Spleen (tissue), 11 donors: ENCODE data around the gene ERMARD. TPM values are rescaled to one million over a fixed set of nuclear protein-coding genes. Genes with fewer than 3 reads are reported as not detected.

Experiments
- DNase-seq: peaks from one replicate; pipeline ENCODE4 v3.0.0-alpha.2; 2020
- H3K27ac ChIP-seq, 8 donors: fragments of 200-600 bp; sonication (generic) in 7 of 8; 1 replicate in 4 of 8; 2 replicates in 4 of 8; pipeline versions ENCODE4 v1.5.0 to v1.8.0; 2016 to 2021; ENCODE audit warnings: inconsistent platforms in 4 of 8, mild to moderate bottlenecking in 4 of 8, moderate library complexity in 1 of 8
- H3K27me3 ChIP-seq, 7 donors: fragments of 200-600 bp; sonication (generic) in 6 of 7; replicated peaks in 1 of 7; 1 replicate in 4 of 7; 2 replicates in 3 of 7; pipeline versions ENCODE4 v1.5.0 to v1.8.0; 2016 to 2021; ENCODE audit warnings: inconsistent platforms in 3 of 7, mild to moderate bottlenecking in 1 of 7
- H3K36me3 ChIP-seq, 6 donors: fragments of 200-600 bp; sonication (generic) in 5 of 6; 1 replicate in 4 of 6; 2 replicates in 2 of 6; pipeline versions ENCODE4 v1.5.0 to v1.8.0; 2016 to 2021; ENCODE audit warnings: inconsistent platforms in 2 of 6
- H3K4me1 ChIP-seq, 6 donors: fragments of 200-600 bp; sonication (generic) in 5 of 6; 1 replicate in 3 of 6; 2 replicates in 3 of 6; pipeline versions ENCODE4 v1.5.0 to v1.8.0; 2016 to 2021; ENCODE audit warnings: inconsistent platforms in 3 of 6
- H3K4me3 ChIP-seq, 8 donors: fragments of 200-600 bp; sonication (generic) in 7 of 8; 1 replicate in 4 of 8; 2 replicates in 4 of 8; pipeline versions ENCODE4 v1.5.0 to v1.8.0; 2016 to 2021; ENCODE audit warnings: inconsistent platforms in 4 of 8, mild to moderate bottlenecking in 4 of 8, moderate library complexity in 2 of 8
- H3K9me3 ChIP-seq, 8 donors: fragments of 200-600 bp; sonication (generic) in 7 of 8; 1 replicate in 4 of 8; 2 replicates in 4 of 8; pipeline versions ENCODE4 v1.5.0 to v1.8.0; 2016 to 2021; ENCODE audit warnings: inconsistent platforms in 4 of 8
- POLR2A ChIP-seq, 3 donors: fragments of 450-650 bp; IDR thresholded peaks; one replicate each; pipeline ENCODE4 v1.5.1; 2017; ENCODE audit warnings: antibody characterized with exemption in 3 of 3, mild to moderate bottlenecking in 1 of 3
- POLR2AphosphoS5 ChIP-seq, 3 donors: sonication (generic); formaldehyde crosslinking; IDR thresholded peaks; one replicate each; pipeline ENCODE4 v1.5.1; 2017; ENCODE audit warnings: antibody characterized with exemption in 3 of 3
- WGBS, 5 donors: extraction: QIAGEN DNeasy Blood & Tissue Kit in 3 of 5; methylation state at CpG; one replicate each; pipeline versions ENCODE4 v1.1.5 to v1.1.7; 2013 to 2018; 5-methylcytosine and 5-hydroxymethylcytosine counted together
- intact Hi-C: fragments of 100-400 bp; cut with DNase I; formaldehyde crosslinking; loops from one replicate; pipeline ENCODE4 v1.15.0; 2023; ENCODE audit warnings: low total_unique reads
- polyA plus RNA-seq, 3 donors: library from polyadenylated mRNA; stranded (reverse); fragments of 200-250 nt; gene quantifications; one replicate each; pipeline ENCODE4 v1.2.1, GENCODE V29; 2013
- total RNA-seq, 7 donors: library from RNA; depleted of rRNA in 3 of 7; stranded (reverse); fragments of >200 nt in 3 of 7; fragmentation: NEBNext Ultra II Directional in 4 of 7; extraction: Animal tissue kit (Norgen Biotek cat#: 25700) in 4 of 7; gene quantifications; one replicate each; pipeline versions ENCODE4 v1.1.0 to v1.2.1, GENCODE V29; 2016 to 2021
- TF ChIP-seq, protein P1 (sequence below), 11 experiments: fragments of 200-600 bp in 7 of 11; fragments of 450-650 bp in 4 of 11; sonication (generic) in 4 of 11; IDR thresholded peaks in 8 of 11; conservative IDR thresholded peaks in 3 of 11; 1 replicate in 7 of 11; 2 replicates in 4 of 11; pipeline versions ENCODE4 v1.4.0 to v1.8.0; 2016 to 2021; ENCODE audit warnings: antibody characterized with exemption in 11 of 11, inconsistent platforms in 4 of 11, mild to moderate bottlenecking in 1 of 11
- donor health status: healthy with polysubstance abuse.
- donor health status: DM: no; HTN: no; CAD: no; lungs with moderate emphysema.
- donor health status: DM: no; HTN: no; CAD: no.
- donor health status: Bipolar disorder and iron deficiency.
- donor health status: healthy.
- donor health status: DM: no; HTN: no; CAD: no.
- donor health status: DM: yes; HTN: yes; CAD: no.

Gene ERMARD
- total and polyA plus RNA-seq, 10 donors = 23.1 to 87.3 (median 37.7) TPM

DNA sequence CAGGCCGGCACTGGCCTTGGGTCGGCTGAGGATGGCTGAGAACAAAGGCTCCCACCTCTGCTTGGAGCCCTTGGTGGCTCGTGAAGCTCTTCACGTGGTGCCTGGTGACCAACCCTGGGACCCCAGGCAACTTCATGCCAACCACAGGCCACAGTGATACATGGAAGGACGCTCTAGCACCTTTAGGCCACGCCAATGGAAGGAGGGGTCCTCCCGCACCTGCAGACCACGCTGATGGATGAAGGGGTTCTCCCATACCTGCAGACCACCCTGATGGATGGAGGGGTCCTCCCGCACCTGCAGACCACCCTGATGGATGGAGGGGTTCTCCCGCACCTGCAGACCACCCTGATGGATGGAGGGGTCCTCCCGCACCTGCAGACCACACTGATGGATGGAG, 62.5 kb downstream of the ERMARD start:
- H3K9me3 ChIP-seq = peaks cover 0 to 15% (median 5%) of the 10 kb centered on the region in 8 donors
- DNase-seq = peak; percentile 36
- no peak overlapping the region for H3K4me3 ChIP-seq
- no peaks in the 10 kb centered on the region for H3K36me3 ChIP-seq
- WGBS, 5 donors = 87 to 95% (median 90%) methylated on average over 5 to 11 of the region's 11 CpGs
- no peaks in the 10 kb centered on the region for H3K4me1 ChIP-seq
- TF ChIP-seq, protein P1, sequence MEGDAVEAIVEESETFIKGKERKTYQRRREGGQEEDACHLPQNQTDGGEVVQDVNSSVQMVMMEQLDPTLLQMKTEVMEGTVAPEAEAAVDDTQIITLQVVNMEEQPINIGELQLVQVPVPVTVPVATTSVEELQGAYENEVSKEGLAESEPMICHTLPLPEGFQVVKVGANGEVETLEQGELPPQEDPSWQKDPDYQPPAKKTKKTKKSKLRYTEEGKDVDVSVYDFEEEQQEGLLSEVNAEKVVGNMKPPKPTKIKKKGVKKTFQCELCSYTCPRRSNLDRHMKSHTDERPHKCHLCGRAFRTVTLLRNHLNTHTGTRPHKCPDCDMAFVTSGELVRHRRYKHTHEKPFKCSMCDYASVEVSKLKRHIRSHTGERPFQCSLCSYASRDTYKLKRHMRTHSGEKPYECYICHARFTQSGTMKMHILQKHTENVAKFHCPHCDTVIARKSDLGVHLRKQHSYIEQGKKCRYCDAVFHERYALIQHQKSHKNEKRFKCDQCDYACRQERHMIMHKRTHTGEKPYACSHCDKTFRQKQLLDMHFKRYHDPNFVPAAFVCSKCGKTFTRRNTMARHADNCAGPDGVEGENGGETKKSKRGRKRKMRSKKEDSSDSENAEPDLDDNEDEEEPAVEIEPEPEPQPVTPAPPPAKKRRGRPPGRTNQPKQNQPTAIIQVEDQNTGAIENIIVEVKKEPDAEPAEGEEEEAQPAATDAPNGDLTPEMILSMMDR (IDR thresholded peaks at IDR 0.05 in 8 of 11, conservative IDR thresholded peaks at IDR 0.05 in 3 of 11) = no peak
- no peak for TF ChIP-seq POLR2A (IDR thresholded peaks at IDR 0.05)
- no peak for TF ChIP-seq POLR2AphosphoS5 (IDR thresholded peaks at IDR 0.05)
- peaks cover 0 to 1% (median 0%) of the 10 kb centered on the region in 7 donors for H3K27me3 ChIP-seq
- intact Hi-C loops = no loop called here
- H3K27ac ChIP-seq = no peak overlapping the region

DNA sequence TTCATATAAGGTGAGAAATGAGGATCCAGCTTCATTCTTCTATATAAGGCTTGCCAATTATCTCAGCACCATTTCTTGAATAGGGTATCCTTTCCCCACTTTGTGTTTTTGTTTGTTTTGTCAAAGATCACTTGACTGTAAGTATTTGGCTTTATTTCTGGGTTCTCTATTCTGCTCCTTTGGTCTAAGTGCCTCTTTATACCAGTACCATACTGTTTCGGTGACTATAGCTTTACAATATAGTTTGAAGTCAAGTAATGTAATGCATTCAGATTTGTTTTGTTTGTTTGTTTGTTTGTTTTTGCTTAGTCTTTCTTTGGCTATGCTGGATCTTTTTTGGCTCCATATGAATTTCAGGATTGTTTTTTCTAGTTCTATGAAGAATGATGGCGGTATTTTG, 64.6 kb downstream of the ERMARD start:
- H3K36me3 ChIP-seq = no peaks in the 10 kb centered on the region
- H3K27ac ChIP-seq = no peak overlapping the region
- no peaks in the 10 kb centered on the region for H3K4me1 ChIP-seq
- H3K4me3 ChIP-seq = no peak overlapping the region
- TF ChIP-seq, protein P1 (IDR thresholded peaks at IDR 0.05 in 8 of 11, conservative IDR thresholded peaks at IDR 0.05 in 3 of 11) = no peak
- no peak for TF ChIP-seq POLR2AphosphoS5 (IDR thresholded peaks at IDR 0.05)
- 79 to 94% (median 88%) methylated on average over 2 of the region's 2 CpGs for WGBS, 5 donors
- intact Hi-C loops = no loop called here
- no peak for DNase-seq
- peaks cover 0 to 15% (median 5%) of the 10 kb centered on the region in 8 donors for H3K9me3 ChIP-seq
- peaks cover 0 to 16% (median 0%) of the 10 kb centered on the region in 7 donors for H3K27me3 ChIP-seq

DNA sequence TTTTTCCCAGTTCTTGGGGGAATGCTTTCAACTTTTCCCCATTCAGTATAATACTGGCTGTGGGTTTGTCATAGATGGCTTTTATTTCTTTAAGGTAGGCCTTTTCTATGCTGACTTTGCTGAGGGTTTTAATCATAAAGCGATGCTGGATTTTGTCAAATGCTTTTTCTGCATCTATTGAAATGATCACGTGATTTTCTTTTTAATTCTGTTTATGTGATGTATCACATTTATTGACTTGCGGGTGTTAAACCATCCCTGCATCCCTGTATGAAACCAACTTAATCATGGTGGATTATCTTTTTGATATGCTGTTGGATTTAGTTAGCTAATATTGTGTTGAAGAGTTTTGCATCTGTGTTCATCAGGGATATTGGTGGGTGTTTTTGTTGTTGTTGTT, 65.6 kb downstream of the ERMARD start:
- Histone ChIP-seq H3K4me3 (no peak overlapping the region), H3K4me1 (no peaks in the 10 kb centered on the region), H3K27me3 (peaks cover 0 to 16% (median 0%) of the 10 kb centered on the region in 7 donors), H3K9me3 (peaks cover 0 to 15% (median 5%) of the 10 kb centered on the region in 8 donors), H3K36me3 (no peaks in the 10 kb centered on the region), H3K27ac (no peak overlapping the region)
- WGBS, 5 donors = 72 to 93% (median 78%) methylated on average over 3 of the region's 3 CpGs
- TF ChIP-seq POLR2AphosphoS5 (IDR thresholded peaks at IDR 0.05) (no peak), POLR2A (IDR thresholded peaks at IDR 0.05) (no peak)
- TF ChIP-seq, protein P1 (IDR thresholded peaks at IDR 0.05 in 8 of 11, conservative IDR thresholded peaks at IDR 0.05 in 3 of 11) = no peak
- DNase-seq = no peak
- intact Hi-C loops = no loop called here

DNA sequence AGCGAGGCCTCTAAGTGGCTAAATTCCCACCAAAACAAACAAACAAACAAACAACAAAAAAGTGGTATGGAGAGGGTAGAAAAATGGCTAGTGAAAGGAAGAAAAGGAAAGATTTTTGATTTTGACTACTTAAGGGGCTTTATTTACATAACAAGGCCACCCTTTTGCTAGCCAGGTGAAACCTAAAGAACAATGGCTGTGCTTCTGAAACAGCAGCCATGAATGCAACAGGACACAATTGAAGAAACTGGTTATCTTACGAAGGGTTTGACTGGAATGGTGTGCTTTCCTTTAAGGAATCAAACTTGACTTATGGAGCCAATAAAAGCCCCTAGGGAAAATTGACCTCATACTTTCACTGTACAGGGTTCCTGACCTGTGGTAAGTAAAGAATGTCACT, 68.9 kb downstream of the ERMARD start:
- H3K27ac ChIP-seq = no peak overlapping the region
- 65 to 97% (median 75%) methylated on average over 2 of the region's 2 CpGs for WGBS, 5 donors
- H3K27me3 ChIP-seq = peaks cover 0 to 34% (median 0%) of the 10 kb centered on the region in 7 donors
- H3K4me1 ChIP-seq = no peaks in the 10 kb centered on the region
- no peaks in the 10 kb centered on the region for H3K36me3 ChIP-seq
- H3K9me3 ChIP-seq = peaks cover 0 to 13% (median 5%) of the 10 kb centered on the region in 8 donors
- no peak for TF ChIP-seq POLR2AphosphoS5 (IDR thresholded peaks at IDR 0.05)
- TF ChIP-seq POLR2A (IDR thresholded peaks at IDR 0.05) = no peak
- TF ChIP-seq, protein P1 (IDR thresholded peaks at IDR 0.05 in 8 of 11, conservative IDR thresholded peaks at IDR 0.05 in 3 of 11) = no peak
- H3K4me3 ChIP-seq = no peak overlapping the region
- intact Hi-C loops = no loop called here
- DNase-seq = no peak
